NCI-H2227 (cell line): ENCODE results near the gene WWTR1.

Experiments used
- DNase-seq: peaks from one replicate; lab custom pipeline; 2025; ENCODE audit not compliant: unreplicated experiment; lab: John Stamatoyannopoulos, UW

WWTR1 gene

GRCh38 chr3:149571381-149571780 is 86.4 kb downstream of the WWTR1 start:
- no peak for DNase-seq

DNA sequence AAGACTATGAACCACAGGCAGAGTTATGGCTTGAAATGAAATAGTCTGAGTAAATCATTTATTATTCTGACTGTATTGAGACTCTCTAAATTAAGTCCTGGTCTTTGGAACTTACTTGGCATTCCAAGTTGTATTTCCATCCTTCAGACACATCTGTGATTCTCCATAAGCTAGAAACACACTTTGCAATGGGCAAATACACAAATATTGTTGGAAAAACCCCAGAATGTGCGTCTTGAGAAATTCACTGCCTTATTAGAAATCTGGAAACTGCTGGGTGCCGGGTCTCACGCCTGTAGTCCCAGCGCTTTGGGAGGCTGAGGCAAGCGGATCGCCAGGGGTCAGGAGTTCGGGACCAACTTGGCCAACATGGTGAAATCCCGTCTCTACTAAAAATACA is 87.8 kb downstream of the WWTR1 start:
- no peak for DNase-seq

GRCh38 chr3:149567381-149567780 is 90.4 kb downstream of the WWTR1 start:
- DNase-seq: no peak

- DNase-seq: no peak
These were observed 91.4 kb downstream of the WWTR1 start for GRCh38 chr3:149566292-149566975.

DNA sequence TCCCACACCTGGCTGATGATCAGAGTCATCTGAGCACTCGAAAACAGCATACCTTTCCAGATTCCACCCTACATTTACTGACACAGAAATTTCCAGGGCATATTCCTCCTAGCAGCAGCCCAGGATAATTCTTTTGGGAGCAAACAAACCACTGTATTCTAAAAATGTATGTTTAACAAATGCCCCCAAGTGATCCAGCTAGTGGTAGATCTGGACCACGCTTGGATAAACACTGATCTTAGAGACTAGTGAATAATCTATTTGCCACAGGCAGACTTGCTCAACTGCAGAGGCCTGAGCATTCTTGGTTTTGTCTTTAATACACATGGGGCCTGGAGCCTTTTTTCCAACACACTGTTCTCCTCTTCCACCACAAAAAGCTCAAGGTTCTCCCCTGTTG is 93.7 kb downstream of the WWTR1 start:
- no peak for DNase-seq

GRCh38 chr3:149563114-149563513 is 94.7 kb downstream of the WWTR1 start:
- DNase-seq: no peak

GRCh38 chr3:149560617-149561016 is 97.2 kb downstream of the WWTR1 start:
- no peak for DNase-seq

GRCh38 chr3:149560001-149560400 is 97.8 kb downstream of the WWTR1 start:
- DNase-seq: no peak

DNA sequence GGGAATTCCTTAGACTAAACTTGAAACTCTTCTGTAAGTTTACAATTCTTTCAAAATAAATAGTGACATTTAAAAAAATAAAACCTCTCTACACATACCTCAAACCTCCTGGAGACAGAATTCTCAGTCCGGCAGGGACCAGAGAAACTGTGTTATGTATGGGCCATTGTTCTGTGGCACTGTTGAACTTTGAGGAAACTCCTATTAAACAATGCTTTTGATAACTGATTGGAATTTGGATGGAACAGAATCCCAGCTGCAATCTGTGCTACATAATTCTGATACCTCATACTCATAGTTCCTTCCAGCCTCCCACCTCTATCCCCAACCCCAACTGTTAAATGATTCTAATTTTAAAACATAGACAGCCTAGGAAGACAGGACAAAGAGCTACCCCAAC is 98.3 kb downstream of the WWTR1 start:
- DNase-seq: no peak

DNA sequence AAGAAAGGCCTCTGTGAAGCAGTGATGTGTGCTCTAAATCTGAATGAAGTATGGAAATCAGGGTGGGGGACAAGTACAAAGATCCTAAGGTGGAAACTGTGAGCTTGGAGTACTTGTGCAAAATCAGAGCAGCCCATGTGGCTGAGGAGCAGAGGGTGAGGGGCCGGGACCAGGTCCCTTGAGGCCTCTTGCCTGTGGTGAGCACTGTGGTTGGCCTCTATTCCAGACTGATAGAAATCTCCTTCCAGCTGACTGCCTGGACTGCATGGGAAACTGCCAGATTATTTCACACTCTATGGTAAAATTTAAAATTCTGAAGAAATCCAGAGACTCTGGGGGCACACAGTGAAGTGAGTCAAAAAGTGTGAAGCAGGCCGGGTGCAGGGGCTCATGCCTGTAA is 101.9 kb downstream of the WWTR1 start:
- no peak for DNase-seq

DNA sequence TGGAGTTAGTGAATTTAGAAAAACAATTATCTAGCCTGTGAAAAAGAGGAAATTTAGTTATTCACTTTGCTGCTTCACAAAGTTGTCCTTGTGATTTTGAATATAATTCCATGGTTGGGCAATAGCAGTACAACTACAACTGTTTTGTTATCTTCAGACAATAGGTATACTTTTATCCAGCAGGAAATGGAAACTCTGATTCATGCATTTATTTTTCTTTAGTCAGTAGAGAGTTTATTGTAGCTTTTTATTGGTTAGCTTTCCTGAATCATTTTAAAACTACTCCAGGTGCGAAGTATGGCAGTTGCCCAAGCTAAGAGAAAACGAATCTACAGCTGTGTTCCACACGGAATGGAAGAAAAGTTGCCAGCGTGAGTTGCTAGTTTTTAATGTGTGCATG is 103.0 kb downstream of the WWTR1 start:
- DNase-seq: no peak

DNA sequence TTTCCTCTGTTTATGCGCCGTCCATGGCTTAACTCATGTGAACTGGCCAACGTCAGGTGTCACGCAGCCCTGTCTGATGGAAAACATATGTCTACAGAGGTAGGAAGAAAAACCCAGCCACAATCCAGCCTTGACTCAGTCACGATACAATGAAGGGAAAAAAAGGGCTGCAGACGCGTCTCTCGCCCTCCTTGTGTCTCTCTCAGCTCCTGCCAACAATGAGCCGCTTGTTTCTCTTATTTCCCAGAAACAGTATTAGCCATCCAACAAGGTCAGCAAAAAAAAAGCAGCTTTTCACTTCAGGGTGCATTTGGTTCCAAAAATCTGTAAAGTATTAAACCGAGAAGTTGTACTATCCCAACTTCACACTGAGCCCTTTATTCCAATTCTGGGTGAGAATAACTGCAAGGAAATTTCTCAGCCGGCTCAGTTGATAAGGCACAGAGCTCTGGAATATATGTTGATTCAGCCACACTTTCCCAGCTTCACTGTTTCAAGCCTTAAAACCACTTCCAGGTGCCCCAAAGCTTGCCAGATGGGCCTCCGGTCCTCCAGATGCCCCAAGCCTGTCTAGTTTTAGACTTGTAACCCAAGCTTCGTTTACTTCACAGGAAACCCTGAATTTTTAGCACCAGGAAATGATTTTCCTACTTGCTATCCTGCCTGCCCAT is 103.9 kb downstream of the WWTR1 start:
- no peak for DNase-seq

DNA sequence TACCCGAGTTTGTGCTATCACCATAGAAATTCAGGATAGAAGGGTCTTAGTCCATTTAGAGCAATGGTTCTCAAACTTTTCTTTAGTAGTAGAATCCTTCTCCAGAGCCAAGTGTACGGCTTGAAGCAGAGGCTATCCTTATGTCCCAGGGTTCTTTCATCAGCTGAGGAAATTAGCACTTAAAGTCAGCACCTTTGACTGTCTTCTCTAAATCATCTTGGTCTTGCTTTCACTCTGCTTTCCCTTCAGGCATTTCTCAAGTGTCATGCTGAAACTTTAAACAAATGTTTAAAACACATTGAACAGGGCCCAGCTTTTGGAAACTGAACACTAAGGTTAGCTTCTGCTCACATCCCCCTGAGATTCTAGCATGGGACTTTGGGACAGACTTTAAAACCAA is 105.1 kb downstream of the WWTR1 start:
- DNase-seq: no peak

GRCh38 chr3:149551500-149551899 is 106.3 kb downstream of the WWTR1 start:
- no peak for DNase-seq

DNA sequence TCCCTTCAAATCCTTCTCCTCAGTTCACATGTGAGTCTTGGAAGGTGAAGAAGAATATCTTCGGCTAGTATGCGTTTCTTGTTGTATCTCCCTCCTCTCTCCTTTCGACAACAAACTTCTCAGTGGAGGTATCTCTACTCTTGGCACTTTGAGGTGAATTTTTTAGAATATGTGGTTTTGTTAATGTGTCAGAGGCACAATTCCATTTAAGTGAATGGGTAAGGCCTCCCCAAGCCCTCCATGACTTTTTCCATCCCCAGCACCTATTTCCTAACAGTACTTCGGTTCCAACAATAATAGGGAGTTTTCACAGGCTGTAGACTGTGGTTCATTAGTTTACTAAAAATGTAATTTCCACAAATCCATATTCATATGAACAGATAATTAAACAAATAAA is 109.2 kb downstream of the WWTR1 start:
- DNase-seq: no peak

- no peak for DNase-seq
These were observed 109.7 kb downstream of the WWTR1 start for GRCh38 chr3:149547954-149548668.

- no peak for DNase-seq
These were observed 110.4 kb downstream of the WWTR1 start for GRCh38 chr3:149547413-149547812.

DNA sequence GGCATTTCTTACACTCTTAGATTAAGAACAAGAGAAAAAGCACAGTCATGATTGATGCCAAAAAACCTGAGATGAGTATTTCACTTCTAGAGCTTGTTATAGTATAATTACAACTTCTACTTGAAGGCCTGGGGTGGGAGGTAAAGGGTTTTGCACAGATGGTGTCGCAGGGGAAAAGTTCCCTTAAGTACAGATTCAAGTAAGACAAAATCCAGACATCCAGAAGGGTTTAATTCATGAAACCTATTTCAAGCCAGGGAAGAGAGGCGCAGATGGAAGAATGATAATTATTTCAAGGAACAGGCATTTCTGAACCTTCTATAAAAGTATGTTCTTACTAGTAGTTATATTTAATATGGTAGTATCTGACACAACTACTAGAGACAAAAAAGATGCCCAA is 112.8 kb downstream of the WWTR1 start:
- DNase-seq: no peak

DNA sequence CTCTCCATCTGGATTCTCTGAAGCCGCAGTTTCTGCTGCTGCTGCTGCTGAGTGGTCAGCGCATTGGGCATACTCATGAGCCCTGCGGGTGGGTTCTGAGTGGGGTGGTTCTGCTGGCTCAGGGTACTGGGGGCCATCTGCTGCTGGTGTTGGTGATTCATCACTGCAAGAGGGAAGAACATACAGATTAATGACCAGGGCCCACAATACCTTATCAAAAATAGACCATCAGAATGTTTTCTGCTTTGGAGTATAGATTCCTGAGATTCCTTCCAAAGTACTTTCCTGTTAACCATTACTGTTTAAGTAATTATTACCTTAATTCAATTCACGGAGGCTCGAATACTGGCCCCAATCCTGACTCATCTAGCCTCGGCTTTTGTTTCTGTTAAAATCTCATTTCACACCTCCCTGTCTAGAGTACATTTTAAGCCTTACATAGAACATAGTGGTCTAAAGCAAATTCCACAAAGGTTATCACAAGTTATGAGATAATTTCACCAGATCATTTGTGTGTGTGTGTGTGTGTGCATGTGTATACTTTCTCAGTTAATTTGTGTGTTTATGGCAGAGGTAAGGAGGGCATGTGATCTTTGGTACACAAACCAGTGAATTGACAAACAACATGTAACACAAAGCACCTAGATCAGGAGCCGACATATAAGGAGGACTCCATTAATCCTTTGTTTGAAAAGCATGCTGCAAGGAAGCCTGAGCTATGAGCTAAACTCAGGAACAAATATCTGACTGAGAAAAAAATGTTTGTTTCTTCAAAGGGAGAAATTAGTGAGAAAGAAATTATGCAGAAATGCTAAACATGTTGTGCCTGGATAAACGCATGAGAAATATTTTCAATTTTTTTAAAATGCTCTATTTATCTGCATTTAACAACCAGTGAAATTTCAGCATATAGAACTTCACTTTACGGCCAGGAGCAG is 115.2 kb downstream of the WWTR1 start:
- no peak for DNase-seq

DNA sequence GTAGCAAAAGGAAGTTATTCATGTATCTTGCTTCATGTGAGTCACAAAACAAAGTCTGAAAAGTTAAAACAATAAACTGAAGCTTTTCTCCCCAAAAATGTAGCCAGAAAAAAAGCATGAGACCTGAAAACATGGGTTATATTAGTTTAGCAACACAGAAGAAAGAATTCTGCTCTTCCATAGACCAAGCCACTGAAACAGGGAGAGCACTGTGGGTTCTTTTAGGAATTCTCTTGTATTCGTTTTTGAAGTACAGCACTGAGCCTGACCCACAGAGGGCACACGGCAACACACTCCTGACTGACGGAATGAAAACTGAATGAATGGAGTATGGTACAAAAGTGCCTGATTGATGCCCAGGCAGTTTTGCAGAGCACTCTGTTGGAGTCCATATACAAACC is 116.7 kb downstream of the WWTR1 start:
- DNase-seq: no peak

DNA sequence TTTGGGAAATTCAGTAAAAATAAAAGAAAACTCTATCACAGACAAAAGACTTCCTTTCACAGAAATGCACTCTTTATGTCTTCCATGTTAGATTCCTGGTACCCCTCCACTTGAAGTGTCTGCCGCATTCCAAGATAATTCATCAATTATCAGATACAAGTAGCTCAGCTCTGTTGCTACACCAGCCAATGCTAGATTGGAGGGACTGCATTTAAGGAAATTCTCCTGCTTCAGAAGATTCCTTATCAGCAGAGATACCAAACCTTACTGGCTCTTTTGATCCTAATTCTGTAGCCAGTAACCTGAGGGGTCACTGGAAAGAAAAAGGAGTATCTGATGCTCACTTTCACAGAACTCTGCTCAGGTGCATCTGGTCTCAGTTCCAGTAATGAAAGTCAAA is 119.5 kb downstream of the WWTR1 start:
- no peak for DNase-seq
